HEK293T (cell line): ENCODE data around the gene FA2H.

Experiments
- CTCF ChIA-PET: fragments of 350-600 bp; formaldehyde crosslinking; extraction: SDS; loops from one replicate; lab custom pipeline; 2021; ENCODE audit warnings: antibody characterized with exemption, inconsistent platforms; lab: Yijun Ruan, JAX
- POLR2A ChIA-PET: fragments of 350-600 bp; formaldehyde crosslinking; extraction: SDS; loops from one replicate; lab custom pipeline; 2020; ENCODE audit warnings: antibody characterized with exemption, inconsistent platforms; lab: Yijun Ruan, JAX
- DNase-seq: peaks from one replicate; pipeline ENCODE4 v3.0.0; 2012; ENCODE audit warnings: mixed read lengths; ENCODE audit errors: extremely low spot score
- ARNT ChIP-seq: fragments of 450-650 bp; IDR thresholded peaks from 2 replicates; pipeline ENCODE4 v1.6.1; 2017; ENCODE audit warnings: mild to moderate bottlenecking
- BHLHE40 ChIP-seq: fragments of 450-650 bp; IDR thresholded peaks from 2 replicates; pipeline ENCODE4 v1.6.1; 2016; ENCODE audit warnings: mild to moderate bottlenecking, moderate library complexity, borderline replicate concordance
- CTBP1 ChIP-seq: fragments of 450-650 bp; IDR thresholded peaks from 2 replicates; pipeline ENCODE4 v1.6.1; 2016; ENCODE audit warnings: borderline replicate concordance
- ELF4 ChIP-seq: fragments of 450-650 bp; IDR thresholded peaks from 2 replicates; pipeline ENCODE4 v1.6.1; 2017; ENCODE audit warnings: antibody characterized with exemption
- FOXA1 ChIP-seq: fragments of 450-650 bp; IDR thresholded peaks from 2 replicates; pipeline ENCODE4 v1.6.1; 2016; ENCODE audit warnings: mild to moderate bottlenecking
- FOXK2 ChIP-seq: fragments of 450-650 bp; IDR thresholded peaks from 2 replicates; pipeline ENCODE4 v1.6.1; 2016; ENCODE audit warnings: mild to moderate bottlenecking
- FOXM1 ChIP-seq: fragments of 450-650 bp; IDR thresholded peaks from 2 replicates; pipeline ENCODE4 v1.6.1; 2017; ENCODE audit warnings: mild to moderate bottlenecking, borderline replicate concordance
- HDGF ChIP-seq: fragments of 450-650 bp; IDR thresholded peaks from 2 replicates; pipeline ENCODE4 v1.6.1; 2017; ENCODE audit warnings: antibody characterized with exemption, borderline replicate concordance
- L3MBTL2 ChIP-seq: fragments of 450-650 bp; conservative IDR thresholded peaks from 2 replicates; pipeline ENCODE4 v1.6.1; 2016; ENCODE audit warnings: mild to moderate bottlenecking
- LEF1 ChIP-seq: fragments of 450-650 bp; IDR thresholded peaks from 2 replicates; pipeline ENCODE4 v1.6.1; 2017; ENCODE audit warnings: mild to moderate bottlenecking, borderline replicate concordance
- NFRKB ChIP-seq: fragments of 450-650 bp; IDR thresholded peaks from 2 replicates; pipeline ENCODE4 v1.6.1; 2016; ENCODE audit warnings: mild to moderate bottlenecking, moderate library complexity
- PKNOX1 ChIP-seq: fragments of 450-650 bp; IDR thresholded peaks from 2 replicates; pipeline ENCODE4 v1.6.1; 2016
- SP1 ChIP-seq: fragments of 450-650 bp; IDR thresholded peaks from 2 replicates; pipeline ENCODE4 v1.6.1; 2017
- SUZ12 ChIP-seq: fragments of 450-650 bp; IDR thresholded peaks from 2 replicates; pipeline ENCODE4 v1.6.1; 2016; ENCODE audit warnings: mild to moderate bottlenecking
- TARDBP ChIP-seq: fragments of 450-650 bp; IDR thresholded peaks from 2 replicates; pipeline ENCODE4 v1.6.1; 2016
- ZNF384 ChIP-seq: fragments of 450-650 bp; IDR thresholded peaks from 2 replicates; pipeline ENCODE4 v1.6.1; 2016

Gene FA2H

DNA sequence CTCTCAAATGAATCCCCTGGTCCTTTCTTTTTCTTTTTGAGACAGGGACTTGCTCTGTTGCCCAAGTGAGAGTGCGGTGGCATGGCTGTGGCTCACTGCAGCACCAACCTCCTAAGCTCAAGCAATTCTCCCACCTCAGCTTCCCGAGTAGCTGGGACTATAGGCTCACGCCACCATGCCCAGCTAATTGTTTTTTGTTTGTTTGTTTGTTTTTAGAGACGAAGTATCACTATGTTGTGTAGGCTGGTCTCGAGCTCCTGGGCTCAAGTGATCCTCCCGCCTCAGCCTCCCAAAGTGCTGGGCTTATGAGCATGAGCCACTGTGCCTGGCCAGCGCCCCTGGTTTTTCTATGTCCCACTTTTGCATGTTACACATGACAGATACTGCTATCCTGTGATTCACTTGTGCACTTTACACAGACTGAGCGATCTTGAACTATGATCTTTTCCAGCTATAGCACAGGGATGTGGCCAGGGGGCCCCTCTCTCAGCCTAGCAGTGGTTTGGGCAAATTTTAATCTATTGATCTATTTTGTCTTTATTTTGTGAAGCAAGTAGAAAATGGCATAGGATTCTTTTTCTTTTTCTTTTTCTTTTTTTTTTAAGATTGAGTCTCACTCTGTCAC, 42.7 kb downstream of the FA2H start:
- DNase-seq = no peak
- TF ChIP-seq SP1 = no peak
- no peak for TF ChIP-seq SUZ12
- TF ChIP-seq L3MBTL2 = no peak
- POLR2A ChIA-PET = no interaction called here
- CTCF ChIA-PET = interaction anchor here (0.7 kb wide), 1 partner anchor 22 kb away, joined by 4 read pairs; no protein-coding TSS in a partner anchor

DNA sequence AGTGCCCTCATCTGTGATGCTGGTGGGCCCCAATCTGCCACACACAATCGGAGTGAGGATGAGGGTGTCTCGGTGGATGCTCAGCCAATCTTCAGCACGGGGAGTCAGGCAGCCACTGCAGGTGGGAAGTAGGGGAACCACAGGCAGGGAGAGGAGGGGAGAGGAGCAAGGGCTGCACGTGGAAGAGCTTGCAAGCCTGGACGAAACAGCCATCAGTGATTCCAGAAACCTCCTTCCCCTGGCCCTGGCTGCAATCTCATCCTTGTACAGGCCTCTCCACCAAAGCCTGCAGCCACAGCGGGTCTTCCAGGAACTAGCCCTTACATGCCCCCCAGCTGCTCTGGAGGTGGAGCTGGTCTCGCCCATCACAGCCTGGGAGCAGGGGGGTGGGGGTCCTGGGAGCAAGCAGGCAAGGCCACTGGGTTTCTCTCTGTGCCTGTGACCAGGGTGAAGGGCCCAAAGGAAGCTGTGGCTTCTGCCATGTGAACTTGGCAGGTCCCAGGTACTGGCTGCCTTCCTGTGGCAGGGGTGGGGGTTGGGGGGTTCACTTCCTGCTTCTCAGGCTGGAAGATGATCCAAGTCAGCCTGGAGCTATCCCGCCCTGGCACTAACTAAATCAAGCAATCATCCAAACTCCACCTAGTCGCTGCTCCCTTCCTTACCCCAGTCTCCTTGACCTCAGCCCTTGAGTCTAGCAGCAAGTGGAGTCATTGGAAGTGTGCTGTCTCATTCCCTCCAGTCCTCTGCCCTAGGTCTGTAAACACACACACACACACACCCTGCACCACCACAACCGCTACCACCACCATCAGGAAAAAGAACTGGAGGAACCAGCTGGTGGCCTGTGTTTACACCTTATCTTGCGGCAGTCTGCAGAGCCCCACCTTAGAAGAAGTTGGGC, 44.6 kb downstream of the FA2H start:
- POLR2A ChIA-PET = no interaction called here

GRCh38 chr16:74727903-74728302, 46.7 kb downstream of the FA2H start:
- CTCF ChIA-PET = no interaction called here
- TF ChIP-seq SUZ12 (no peak), ARNT (no peak), HDGF (no peak), LEF1 (no peak), NFRKB (no peak), FOXM1 (no peak), FOXK2 (no peak), FOXA1 (no peak)
- POLR2A ChIA-PET = no interaction called here
- no peak for DNase-seq

More for the DNA sequence above, 44.6 kb downstream of the FA2H start:
- DNase-seq = no peak
- CTCF ChIA-PET = no interaction called here
- no peak for TF ChIP-seq SUZ12
- TF ChIP-seq PKNOX1 = no peak
- TF ChIP-seq FOXA1 = no peak
- TF ChIP-seq ELF4 = no peak
- no peak for TF ChIP-seq LEF1
- TF ChIP-seq FOXK2 = no peak
- no peak for TF ChIP-seq CTBP1
- TF ChIP-seq FOXM1 = no peak
- no peak for TF ChIP-seq NFRKB
- no peak for TF ChIP-seq ZNF384
- TF ChIP-seq L3MBTL2 = no peak
- no peak for TF ChIP-seq ARNT
- TF ChIP-seq SP1 = no peak
- TF ChIP-seq TARDBP = no peak
- no peak for TF ChIP-seq BHLHE40
- no peak for TF ChIP-seq HDGF

DNA sequence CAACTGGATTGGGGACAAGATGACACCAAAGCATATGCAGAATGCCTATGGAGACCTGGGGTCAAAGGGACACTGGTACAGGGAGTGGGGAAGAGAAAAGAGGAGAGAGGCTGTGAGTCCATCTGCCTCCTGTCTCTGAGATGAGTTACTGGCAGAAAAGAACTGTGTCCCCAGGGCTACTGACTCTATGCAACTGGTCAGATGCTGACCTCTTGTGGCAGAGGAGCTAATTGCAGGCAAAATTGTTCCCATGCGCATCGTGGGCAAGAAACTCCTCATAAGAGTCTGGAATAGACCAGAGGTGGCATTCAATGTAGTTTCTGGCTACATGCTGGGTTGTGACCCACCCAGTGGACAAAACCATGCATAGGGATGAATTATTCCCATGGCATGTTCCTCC, 47.9 kb downstream of the FA2H start:
- peak; percentile 43 for DNase-seq
- CTCF ChIA-PET = interaction anchor here (0.7 to 1.0 kb wide), 2 partner anchors 14 to 284 kb away, joined by 3 to 4 read pairs; no protein-coding TSS in a partner anchor
- TF ChIP-seq BHLHE40 (no peak), TARDBP (no peak), ELF4 (no peak), FOXM1 (no peak), FOXA1 (no peak), CTBP1 (no peak), HDGF (no peak), NFRKB (no peak), L3MBTL2 (no peak), PKNOX1 (no peak), FOXK2 (no peak), SUZ12 (no peak), ARNT (no peak), LEF1 (no peak), ZNF384 (no peak), SP1 (no peak)
- POLR2A ChIA-PET = no interaction called here

DNA sequence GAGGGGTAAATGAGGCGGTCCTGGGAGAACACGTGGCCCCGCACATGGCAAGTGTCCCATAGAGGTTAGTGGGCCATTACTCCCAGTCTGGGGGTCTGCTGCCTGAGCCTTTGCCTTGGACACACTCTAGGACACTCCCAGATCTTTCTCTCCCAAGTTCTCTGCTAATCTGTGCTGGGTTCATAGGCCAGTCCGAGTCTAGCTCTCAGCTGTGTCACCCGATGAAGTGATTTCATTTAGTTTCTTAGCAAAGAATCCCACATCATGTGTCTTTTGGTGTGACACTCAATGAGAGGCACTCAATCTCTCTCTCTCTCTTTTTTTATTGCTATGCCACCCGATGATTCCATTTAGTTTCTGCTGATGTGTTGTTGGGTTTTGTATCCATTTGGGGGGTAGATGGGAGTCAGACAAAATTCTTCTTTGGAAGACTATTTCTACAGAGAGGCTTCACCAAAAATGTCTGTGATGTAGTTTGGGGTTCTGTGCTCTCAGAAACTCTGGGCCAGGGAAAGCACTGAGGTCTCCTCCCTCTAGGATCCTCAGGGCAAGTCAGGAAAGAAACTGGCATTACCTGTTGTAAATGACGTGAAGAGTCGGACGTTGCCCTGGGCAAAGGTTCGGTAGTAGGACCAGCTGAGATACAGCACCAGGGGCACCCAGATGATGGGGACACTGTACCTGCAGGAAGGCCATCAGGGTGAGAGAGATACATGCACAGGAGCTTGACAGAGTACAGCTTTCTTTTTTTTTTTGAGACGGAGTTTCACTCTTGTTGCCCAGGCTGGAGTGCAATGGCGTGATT, 48.8 kb downstream of the FA2H start:
- CTCF ChIA-PET = interaction anchor here (1.0 to 2.0 kb wide), 2 partner anchors 13 to 137 kb away, joined by 4 to 6 read pairs; no protein-coding TSS in a partner anchor
- DNase-seq = no peak
- POLR2A ChIA-PET = no interaction called here
- no peak for TF ChIP-seq FOXM1
- TF ChIP-seq ZNF384 = no peak
- no peak for TF ChIP-seq PKNOX1
- TF ChIP-seq ARNT = no peak
